Measurements from ENCODE around the gene LMCD1.

DNA sequence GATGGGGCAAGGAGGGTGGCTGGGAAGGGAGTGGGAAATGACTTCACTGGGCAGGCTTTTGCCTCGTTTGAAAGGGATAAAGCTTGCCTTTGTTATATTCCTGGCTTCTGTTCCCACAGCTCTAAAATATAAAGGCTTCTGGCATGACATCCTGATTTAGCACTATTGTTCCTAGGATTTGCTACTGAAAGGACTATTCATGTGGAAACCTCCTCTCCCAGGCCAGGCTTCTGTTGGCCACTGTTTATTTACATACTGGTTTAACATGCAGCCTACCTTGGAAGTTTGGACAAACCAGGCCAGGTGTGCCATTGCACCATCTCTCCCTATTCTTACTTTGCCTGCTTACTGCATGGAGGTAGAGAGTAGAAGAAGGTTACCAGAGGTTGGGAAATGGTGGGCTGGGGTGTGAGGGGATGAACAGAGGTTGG lies 2.4 kb upstream of the LMCD1 start:
- TF ChIP-seq EZH2 (IDR thresholded peaks at IDR 0.05; ENCODE audit: low read depth, unreplicated experiment) (no peak), POLR2AphosphoS5 (IDR thresholded peaks at IDR 0.05; ENCODE audit: low read depth) (peak; percentile 46; the same call in 1 of the 2 replicates), EZH2phosphoT487 (IDR thresholded peaks at IDR 0.05; ENCODE audit: unreplicated experiment) (no peak), CREB1 (CRISPR knock-in tag; IDR thresholded peaks at IDR 0.05; ENCODE audit: low read depth) (no peak), NANOG (IDR thresholded peaks at IDR 0.05; ENCODE audit: borderline replicate concordance) (peak; percentile 49; the same call in 1 of the 2 replicates), ZNF331 (CRISPR knock-in tag; IDR thresholded peaks at IDR 0.05; ENCODE audit: low read depth) (no peak), ZNF114 (CRISPR knock-in tag; IDR thresholded peaks at IDR 0.05) (no peak), STAT1 (IDR thresholded peaks at IDR 0.05; ENCODE audit: unreplicated experiment) (no peak)
- TF ChIP-seq, protein P1, sequence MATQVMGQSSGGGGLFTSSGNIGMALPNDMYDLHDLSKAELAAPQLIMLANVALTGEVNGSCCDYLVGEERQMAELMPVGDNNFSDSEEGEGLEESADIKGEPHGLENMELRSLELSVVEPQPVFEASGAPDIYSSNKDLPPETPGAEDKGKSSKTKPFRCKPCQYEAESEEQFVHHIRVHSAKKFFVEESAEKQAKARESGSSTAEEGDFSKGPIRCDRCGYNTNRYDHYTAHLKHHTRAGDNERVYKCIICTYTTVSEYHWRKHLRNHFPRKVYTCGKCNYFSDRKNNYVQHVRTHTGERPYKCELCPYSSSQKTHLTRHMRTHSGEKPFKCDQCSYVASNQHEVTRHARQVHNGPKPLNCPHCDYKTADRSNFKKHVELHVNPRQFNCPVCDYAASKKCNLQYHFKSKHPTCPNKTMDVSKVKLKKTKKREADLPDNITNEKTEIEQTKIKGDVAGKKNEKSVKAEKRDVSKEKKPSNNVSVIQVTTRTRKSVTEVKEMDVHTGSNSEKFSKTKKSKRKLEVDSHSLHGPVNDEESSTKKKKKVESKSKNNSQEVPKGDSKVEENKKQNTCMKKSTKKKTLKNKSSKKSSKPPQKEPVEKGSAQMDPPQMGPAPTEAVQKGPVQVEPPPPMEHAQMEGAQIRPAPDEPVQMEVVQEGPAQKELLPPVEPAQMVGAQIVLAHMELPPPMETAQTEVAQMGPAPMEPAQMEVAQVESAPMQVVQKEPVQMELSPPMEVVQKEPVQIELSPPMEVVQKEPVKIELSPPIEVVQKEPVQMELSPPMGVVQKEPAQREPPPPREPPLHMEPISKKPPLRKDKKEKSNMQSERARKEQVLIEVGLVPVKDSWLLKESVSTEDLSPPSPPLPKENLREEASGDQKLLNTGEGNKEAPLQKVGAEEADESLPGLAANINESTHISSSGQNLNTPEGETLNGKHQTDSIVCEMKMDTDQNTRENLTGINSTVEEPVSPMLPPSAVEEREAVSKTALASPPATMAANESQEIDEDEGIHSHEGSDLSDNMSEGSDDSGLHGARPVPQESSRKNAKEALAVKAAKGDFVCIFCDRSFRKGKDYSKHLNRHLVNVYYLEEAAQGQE (IDR thresholded peaks at IDR 0.05; ENCODE audit: unreplicated experiment): no peak
- TF ChIP-seq, protein P2, sequence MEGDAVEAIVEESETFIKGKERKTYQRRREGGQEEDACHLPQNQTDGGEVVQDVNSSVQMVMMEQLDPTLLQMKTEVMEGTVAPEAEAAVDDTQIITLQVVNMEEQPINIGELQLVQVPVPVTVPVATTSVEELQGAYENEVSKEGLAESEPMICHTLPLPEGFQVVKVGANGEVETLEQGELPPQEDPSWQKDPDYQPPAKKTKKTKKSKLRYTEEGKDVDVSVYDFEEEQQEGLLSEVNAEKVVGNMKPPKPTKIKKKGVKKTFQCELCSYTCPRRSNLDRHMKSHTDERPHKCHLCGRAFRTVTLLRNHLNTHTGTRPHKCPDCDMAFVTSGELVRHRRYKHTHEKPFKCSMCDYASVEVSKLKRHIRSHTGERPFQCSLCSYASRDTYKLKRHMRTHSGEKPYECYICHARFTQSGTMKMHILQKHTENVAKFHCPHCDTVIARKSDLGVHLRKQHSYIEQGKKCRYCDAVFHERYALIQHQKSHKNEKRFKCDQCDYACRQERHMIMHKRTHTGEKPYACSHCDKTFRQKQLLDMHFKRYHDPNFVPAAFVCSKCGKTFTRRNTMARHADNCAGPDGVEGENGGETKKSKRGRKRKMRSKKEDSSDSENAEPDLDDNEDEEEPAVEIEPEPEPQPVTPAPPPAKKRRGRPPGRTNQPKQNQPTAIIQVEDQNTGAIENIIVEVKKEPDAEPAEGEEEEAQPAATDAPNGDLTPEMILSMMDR (conservative IDR thresholded peaks at IDR 0.05; ENCODE audit: low read depth in 2 of 2): no peak
- TF ChIP-seq, protein P3, sequence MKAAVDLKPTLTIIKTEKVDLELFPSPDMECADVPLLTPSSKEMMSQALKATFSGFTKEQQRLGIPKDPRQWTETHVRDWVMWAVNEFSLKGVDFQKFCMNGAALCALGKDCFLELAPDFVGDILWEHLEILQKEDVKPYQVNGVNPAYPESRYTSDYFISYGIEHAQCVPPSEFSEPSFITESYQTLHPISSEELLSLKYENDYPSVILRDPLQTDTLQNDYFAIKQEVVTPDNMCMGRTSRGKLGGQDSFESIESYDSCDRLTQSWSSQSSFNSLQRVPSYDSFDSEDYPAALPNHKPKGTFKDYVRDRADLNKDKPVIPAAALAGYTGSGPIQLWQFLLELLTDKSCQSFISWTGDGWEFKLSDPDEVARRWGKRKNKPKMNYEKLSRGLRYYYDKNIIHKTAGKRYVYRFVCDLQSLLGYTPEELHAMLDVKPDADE (IDR thresholded peaks at IDR 0.05): no peak
- TF ChIP-seq, protein P4, sequence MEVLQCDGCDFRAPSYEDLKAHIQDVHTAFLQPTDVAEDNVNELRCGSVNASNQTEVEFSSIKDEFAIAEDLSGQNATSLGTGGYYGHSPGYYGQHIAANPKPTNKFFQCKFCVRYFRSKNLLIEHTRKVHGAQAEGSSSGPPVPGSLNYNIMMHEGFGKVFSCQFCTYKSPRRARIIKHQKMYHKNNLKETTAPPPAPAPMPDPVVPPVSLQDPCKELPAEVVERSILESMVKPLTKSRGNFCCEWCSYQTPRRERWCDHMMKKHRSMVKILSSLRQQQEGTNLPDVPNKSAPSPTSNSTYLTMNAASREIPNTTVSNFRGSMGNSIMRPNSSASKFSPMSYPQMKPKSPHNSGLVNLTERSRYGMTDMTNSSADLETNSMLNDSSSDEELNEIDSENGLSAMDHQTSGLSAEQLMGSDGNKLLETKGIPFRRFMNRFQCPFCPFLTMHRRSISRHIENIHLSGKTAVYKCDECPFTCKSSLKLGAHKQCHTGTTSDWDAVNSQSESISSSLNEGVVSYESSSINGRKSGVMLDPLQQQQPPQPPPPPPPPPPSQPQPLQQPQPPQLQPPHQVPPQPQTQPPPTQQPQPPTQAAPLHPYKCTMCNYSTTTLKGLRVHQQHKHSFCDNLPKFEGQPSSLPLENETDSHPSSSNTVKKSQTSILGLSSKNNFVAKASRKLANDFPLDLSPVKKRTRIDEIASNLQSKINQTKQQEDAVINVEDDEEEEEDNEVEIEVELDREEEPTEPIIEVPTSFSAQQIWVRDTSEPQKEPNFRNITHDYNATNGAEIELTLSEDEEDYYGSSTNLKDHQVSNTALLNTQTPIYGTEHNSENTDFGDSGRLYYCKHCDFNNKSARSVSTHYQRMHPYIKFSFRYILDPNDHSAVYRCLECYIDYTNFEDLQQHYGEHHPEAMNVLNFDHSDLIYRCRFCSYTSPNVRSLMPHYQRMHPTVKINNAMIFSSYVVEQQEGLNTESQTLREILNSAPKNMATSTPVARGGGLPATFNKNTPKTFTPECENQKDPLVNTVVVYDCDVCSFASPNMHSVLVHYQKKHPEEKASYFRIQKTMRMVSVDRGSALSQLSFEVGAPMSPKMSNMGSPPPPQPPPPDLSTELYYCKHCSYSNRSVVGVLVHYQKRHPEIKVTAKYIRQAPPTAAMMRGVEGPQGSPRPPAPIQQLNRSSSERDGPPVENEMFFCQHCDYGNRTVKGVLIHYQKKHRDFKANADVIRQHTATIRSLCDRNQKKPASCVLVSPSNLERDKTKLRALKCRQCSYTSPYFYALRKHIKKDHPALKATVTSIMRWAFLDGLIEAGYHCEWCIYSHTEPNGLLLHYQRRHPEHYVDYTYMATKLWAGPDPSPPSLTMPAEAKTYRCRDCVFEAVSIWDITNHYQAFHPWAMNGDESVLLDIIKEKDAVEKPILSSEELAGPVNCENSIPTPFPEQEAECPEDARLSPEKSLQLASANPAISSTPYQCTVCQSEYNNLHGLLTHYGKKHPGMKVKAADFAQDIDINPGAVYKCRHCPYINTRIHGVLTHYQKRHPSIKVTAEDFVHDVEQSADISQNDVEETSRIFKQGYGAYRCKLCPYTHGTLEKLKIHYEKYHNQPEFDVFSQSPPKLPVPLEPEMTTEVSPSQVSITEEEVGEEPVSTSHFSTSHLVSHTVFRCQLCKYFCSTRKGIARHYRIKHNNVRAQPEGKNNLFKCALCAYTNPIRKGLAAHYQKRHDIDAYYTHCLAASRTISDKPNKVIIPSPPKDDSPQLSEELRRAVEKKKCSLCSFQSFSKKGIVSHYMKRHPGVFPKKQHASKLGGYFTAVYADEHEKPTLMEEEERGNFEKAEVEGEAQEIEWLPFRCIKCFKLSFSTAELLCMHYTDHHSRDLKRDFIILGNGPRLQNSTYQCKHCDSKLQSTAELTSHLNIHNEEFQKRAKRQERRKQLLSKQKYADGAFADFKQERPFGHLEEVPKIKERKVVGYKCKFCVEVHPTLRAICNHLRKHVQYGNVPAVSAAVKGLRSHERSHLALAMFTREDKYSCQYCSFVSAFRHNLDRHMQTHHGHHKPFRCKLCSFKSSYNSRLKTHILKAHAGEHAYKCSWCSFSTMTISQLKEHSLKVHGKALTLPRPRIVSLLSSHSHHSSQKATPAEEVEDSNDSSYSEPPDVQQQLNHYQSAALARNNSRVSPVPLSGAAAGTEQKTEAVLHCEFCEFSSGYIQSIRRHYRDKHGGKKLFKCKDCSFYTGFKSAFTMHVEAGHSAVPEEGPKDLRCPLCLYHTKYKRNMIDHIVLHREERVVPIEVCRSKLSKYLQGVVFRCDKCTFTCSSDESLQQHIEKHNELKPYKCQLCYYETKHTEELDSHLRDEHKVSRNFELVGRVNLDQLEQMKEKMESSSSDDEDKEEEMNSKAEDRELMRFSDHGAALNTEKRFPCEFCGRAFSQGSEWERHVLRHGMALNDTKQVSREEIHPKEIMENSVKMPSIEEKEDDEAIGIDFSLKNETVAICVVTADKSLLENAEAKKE (CRISPR knock-in tag; IDR thresholded peaks at IDR 0.05): peak; percentile 94

All from GM23338 (cell line).